Omental fat pad (tissue), 4 donors: ENCODE data around the gene F8. TPM values are rescaled to one million over a fixed set of nuclear protein-coding genes. Genes with fewer than 3 reads are reported as not detected.
A peak's percentile ranks its signal among the peaks of the same experiment; 100 is the strongest.
"Not testable (repeated sequence)": the region's sequence is repeated elsewhere in the genome, so short reads cannot be mapped to it uniquely, and the experiment has no call there.

Experiments
- ATAC-seq: fragments of 150-250 bp; one replicate; pipeline ENCODE4 v1.9.1; 2016; ENCODE audit warnings: mild to moderate bottlenecking, moderate library complexity; ENCODE audit not compliant: low FRiP score
- DNase-seq: peaks from one replicate; pipeline ENCODE4 v3.0.0-alpha.2; 2019; ENCODE audit warnings: low spot score
- CTCF ChIP-seq, 3 donors: fragments of 450-650 bp; IDR thresholded peaks; one replicate each; pipeline ENCODE4 v1.5.1; 2016 to 2017; ENCODE audit warnings: antibody characterized with exemption in 3 of 3, mild to moderate bottlenecking in 3 of 3, moderate library complexity in 2 of 3
- total RNA-seq, 4 donors: library from RNA; depleted of rRNA; stranded (reverse); fragments of >200 nt; gene quantifications; one replicate each; pipeline ENCODE4 v1.1.0, GENCODE V29; 2016

Gene F8
- total RNA-seq, 4 donors from 2014 or later: 18.2 to 184 (median 26.2) TPM

GRCh38 chrX:154890990-154891639 is 131.4 kb downstream of the F8 start:
- no peak for ATAC-seq
- no peak for TF ChIP-seq CTCF (IDR thresholded peaks at IDR 0.05)
- DNase-seq: no peak

GRCh38 chrX:154886789-154887221 is 135.7 kb downstream of the F8 start:
- ATAC-seq: peak; percentile 55
- DNase-seq: not testable (repeated sequence)

GRCh38 chrX:154886069-154886788 is 136.3 kb downstream of the F8 start, which contains the start of gene F8A1:
F8A1 (plus strand) TSS chrX:154886355; CDS start chrX:154886375, 20 bp downstream.
- peak; percentile 65 for ATAC-seq

GRCh38 chrX:154885549-154885948 is 137.0 kb downstream of the F8 start:
- not testable (repeated sequence) for DNase-seq
- peak; percentile 6 for ATAC-seq

More at GRCh38 chrX:154886069-154886788, 136.3 kb downstream of the F8 start, which contains the start of gene F8A1:
- not testable (repeated sequence) for DNase-seq

- not testable (repeated sequence) for DNase-seq, ATAC-seq
These were observed 137.5 kb downstream of the F8 start for GRCh38 chrX:154885057-154885456.

GRCh38 chrX:154884069-154884468 is 138.5 kb downstream of the F8 start:
- DNase-seq: not testable (repeated sequence)

GRCh38 chrX:154873329-154873728 is 149.2 kb downstream of the F8 start:
- TF ChIP-seq CTCF (IDR thresholded peaks at IDR 0.05): no peak
- DNase-seq: no peak
- ATAC-seq: no peak

More at GRCh38 chrX:154884069-154884468, 138.5 kb downstream of the F8 start:
- ATAC-seq: not testable (repeated sequence)

- ATAC-seq, DNase-seq: not testable (repeated sequence)
These were observed 154.0 kb downstream of the F8 start for GRCh38 chrX:154868522-154868921.

- no peak for ATAC-seq
These were observed 167.3 kb downstream of the F8 start for GRCh38 chrX:154855256-154855655.

More at GRCh38 chrX:154855256-154855655, 167.3 kb downstream of the F8 start:
- DNase-seq: no peak
- no peak for TF ChIP-seq CTCF (IDR thresholded peaks at IDR 0.05)
